GM23338 (cell line): ENCODE data around the gene PFKP. TPM values are rescaled to one million over a fixed set of nuclear protein-coding genes. Genes with fewer than 3 reads are reported as not detected.

Experiments
- ATAC-seq: fragments of 200-7000 bp; cut with Tn5 transposase; 3 replicates; pipeline ENCODE4 v1.9.1; 2020
- DNase-seq: peaks from one replicate; pipeline ENCODE4 v3.0.0-alpha.2; 2015; ENCODE audit warnings: low spot score
- H2AFZ ChIP-seq: fragments of 200-600 bp; sonication (generic); 2 replicates; pipeline ENCODE4 v1.8.0; 2016; ENCODE audit warnings: antibody characterized with exemption, mild to moderate bottlenecking, moderate library complexity
- H3F3A ChIP-seq: fragments of 200-600 bp; sonication (generic); replicated peaks from 2 replicates; pipeline ENCODE4 v1.8.0; 2017; ENCODE audit warnings: antibody characterized with exemption, mixed run types, low read depth
- H3K27ac ChIP-seq: fragments of 200-600 bp; sonication (generic); 2 replicates; pipeline ENCODE4 v1.6.1; 2016; ENCODE audit warnings: low read depth
- H3K27me3 ChIP-seq: fragments of 200-600 bp; sonication (generic); 2 replicates; pipeline ENCODE4 v1.8.0; 2016; ENCODE audit warnings: mild to moderate bottlenecking, mixed run types, moderate library complexity; ENCODE audit not compliant: insufficient read depth
- H3K36me3 ChIP-seq: fragments of 200-600 bp; sonication (generic); 2 replicates; pipeline ENCODE4 v1.8.0; 2016; ENCODE audit warnings: mild to moderate bottlenecking; ENCODE audit not compliant: insufficient read depth
- H3K4me1 ChIP-seq: fragments of 200-600 bp; sonication (generic); 2 replicates; pipeline ENCODE4 v1.8.0; 2016; ENCODE audit warnings: mild to moderate bottlenecking, moderate library complexity; ENCODE audit not compliant: insufficient read depth
- H3K4me2 ChIP-seq: fragments of 200-600 bp; sonication (generic); 2 replicates; pipeline ENCODE4 v1.7.1; 2017; ENCODE audit warnings: mixed run types
- H3K4me3 ChIP-seq: fragments of 200-600 bp; sonication (generic); 2 replicates; pipeline ENCODE4 v1.6.1; 2016; ENCODE audit warnings: mixed run types
- H3K79me2 ChIP-seq: fragments of 200-600 bp; sonication (generic); replicated peaks from 2 replicates; pipeline ENCODE4 v1.8.0; 2017; ENCODE audit warnings: mild to moderate bottlenecking; ENCODE audit not compliant: insufficient read depth
- H3K9me2 ChIP-seq: fragments of 200-600 bp; sonication (generic); 2 replicates; pipeline ENCODE4 v1.8.0; 2017; ENCODE audit not compliant: insufficient read depth
- H4K20me1 ChIP-seq: fragments of 200-600 bp; sonication (generic); replicated peaks from 2 replicates; pipeline ENCODE4 v1.8.0; 2017; ENCODE audit warnings: mild to moderate bottlenecking; ENCODE audit not compliant: insufficient read depth
- H3K27ac Mint-ChIP-seq: 2 replicates; pipeline ENCODE4 v1.8.0; 2020; ENCODE audit warnings: inconsistent platforms, mild to moderate bottlenecking, moderate library complexity, mixed read lengths
- H3K27me3 Mint-ChIP-seq: 3 replicates; pipeline ENCODE4 v1.8.0; 2022; ENCODE audit warnings: low read depth, mild to moderate bottlenecking, moderate library complexity, mixed read lengths, inconsistent platforms; ENCODE audit not compliant: insufficient read depth, poor library complexity
- H3K36me3 Mint-ChIP-seq: 3 replicates; pipeline ENCODE4 v1.8.0; 2021; ENCODE audit warnings: low read depth, mild to moderate bottlenecking, inconsistent platforms, moderate library complexity, mixed read lengths
- H3K4me1 Mint-ChIP-seq: 3 replicates; pipeline ENCODE4 v1.8.0; 2020; ENCODE audit warnings: mild to moderate bottlenecking, inconsistent platforms, mixed read lengths
- H3K4me3 Mint-ChIP-seq: 3 replicates; pipeline ENCODE4 v1.8.0; 2021; ENCODE audit warnings: moderate library complexity, mild to moderate bottlenecking, inconsistent platforms, mixed read lengths
- H3K9me3 Mint-ChIP-seq: 3 replicates; pipeline ENCODE4 v1.8.0; 2020; ENCODE audit warnings: moderate library complexity, mild to moderate bottlenecking, inconsistent platforms, mixed read lengths
- CREB1 ChIP-seq: fragments of 250-450 bp; sonication (Bioruptor Pico); IDR thresholded peaks from 2 replicates; pipeline ENCODE4 v1.5.0; 2020; ENCODE audit warnings: low read depth, mild to moderate bottlenecking, moderate library complexity
- EZH2 ChIP-seq: fragments of 200-600 bp; sonication (generic); IDR thresholded peaks from one replicate; pipeline ENCODE4 v1.8.0; 2017; ENCODE audit warnings: antibody characterized with exemption, mild to moderate bottlenecking, low read depth; ENCODE audit not compliant: unreplicated experiment
- JUNB ChIP-seq: IDR thresholded peaks from one replicate; pipeline ENCODE4 v1.6.1; 2016; ENCODE audit warnings: antibody characterized with exemption; ENCODE audit not compliant: unreplicated experiment
- POLR2AphosphoS5 ChIP-seq: IDR thresholded peaks from 2 replicates; pipeline ENCODE4 v1.6.1; 2016; ENCODE audit warnings: antibody characterized with exemption, low read depth
- STAT1 ChIP-seq: IDR thresholded peaks from one replicate; pipeline ENCODE4 v1.6.1; 2016; ENCODE audit warnings: antibody characterized with exemption; ENCODE audit not compliant: unreplicated experiment
- ZNF114 ChIP-seq: fragments of 250-450 bp; sonication (Bioruptor Pico); IDR thresholded peaks from 2 replicates; pipeline ENCODE4 v1.5.0; 2020; ENCODE audit warnings: mild to moderate bottlenecking, moderate library complexity
- ZNF331 ChIP-seq: fragments of 250-450 bp; sonication (Bioruptor Pico); IDR thresholded peaks from 2 replicates; pipeline ENCODE4 v1.5.0; 2020; ENCODE audit warnings: low read depth, mild to moderate bottlenecking, moderate library complexity
- polyA plus RNA-seq: library from polyadenylated mRNA; unstranded; fragments of >200 nt; fragmentation: Nextera tagmentation; extraction: Ambion mirVana; gene quantifications from 2 replicates; pipeline ENCODE4 v1.2.1, GENCODE V29; 2016
- total RNA-seq: library from RNA; depleted of rRNA; stranded (reverse); fragments of >200 nt; shearing (Covaris generic); gene quantifications from 2 replicates; pipeline ENCODE4 v1.2.3, GENCODE V29; 2014
- TF ChIP-seq, protein P1 (sequence below): fragments of 250-450 bp; sonication (Bioruptor Pico); IDR thresholded peaks from 2 replicates; pipeline ENCODE4 v1.5.0; 2020; ENCODE audit warnings: mild to moderate bottlenecking, moderate library complexity
- TF ChIP-seq, protein P2 (sequence below): IDR thresholded peaks from one replicate; pipeline ENCODE4 v1.6.1; 2018; ENCODE audit warnings: antibody characterized with exemption; ENCODE audit not compliant: unreplicated experiment
- TF ChIP-seq, protein P3 (sequence below), 2 experiments: fragments of 200-600 bp in 1 of 2; sonication (generic) in 1 of 2; conservative IDR thresholded peaks; 2 replicates each; pipeline versions ENCODE4 v1.5.1 to v1.6.1; 2016 to 2017; ENCODE audit warnings: antibody characterized with exemption in 2 of 2, low read depth in 2 of 2, mild to moderate bottlenecking in 2 of 2, moderate library complexity in 1 of 2

PFKP gene
- total and polyA plus RNA-seq, 2 experiments from 2014 or later = 56.3 to 120 TPM

- TF ChIP-seq, protein P1, sequence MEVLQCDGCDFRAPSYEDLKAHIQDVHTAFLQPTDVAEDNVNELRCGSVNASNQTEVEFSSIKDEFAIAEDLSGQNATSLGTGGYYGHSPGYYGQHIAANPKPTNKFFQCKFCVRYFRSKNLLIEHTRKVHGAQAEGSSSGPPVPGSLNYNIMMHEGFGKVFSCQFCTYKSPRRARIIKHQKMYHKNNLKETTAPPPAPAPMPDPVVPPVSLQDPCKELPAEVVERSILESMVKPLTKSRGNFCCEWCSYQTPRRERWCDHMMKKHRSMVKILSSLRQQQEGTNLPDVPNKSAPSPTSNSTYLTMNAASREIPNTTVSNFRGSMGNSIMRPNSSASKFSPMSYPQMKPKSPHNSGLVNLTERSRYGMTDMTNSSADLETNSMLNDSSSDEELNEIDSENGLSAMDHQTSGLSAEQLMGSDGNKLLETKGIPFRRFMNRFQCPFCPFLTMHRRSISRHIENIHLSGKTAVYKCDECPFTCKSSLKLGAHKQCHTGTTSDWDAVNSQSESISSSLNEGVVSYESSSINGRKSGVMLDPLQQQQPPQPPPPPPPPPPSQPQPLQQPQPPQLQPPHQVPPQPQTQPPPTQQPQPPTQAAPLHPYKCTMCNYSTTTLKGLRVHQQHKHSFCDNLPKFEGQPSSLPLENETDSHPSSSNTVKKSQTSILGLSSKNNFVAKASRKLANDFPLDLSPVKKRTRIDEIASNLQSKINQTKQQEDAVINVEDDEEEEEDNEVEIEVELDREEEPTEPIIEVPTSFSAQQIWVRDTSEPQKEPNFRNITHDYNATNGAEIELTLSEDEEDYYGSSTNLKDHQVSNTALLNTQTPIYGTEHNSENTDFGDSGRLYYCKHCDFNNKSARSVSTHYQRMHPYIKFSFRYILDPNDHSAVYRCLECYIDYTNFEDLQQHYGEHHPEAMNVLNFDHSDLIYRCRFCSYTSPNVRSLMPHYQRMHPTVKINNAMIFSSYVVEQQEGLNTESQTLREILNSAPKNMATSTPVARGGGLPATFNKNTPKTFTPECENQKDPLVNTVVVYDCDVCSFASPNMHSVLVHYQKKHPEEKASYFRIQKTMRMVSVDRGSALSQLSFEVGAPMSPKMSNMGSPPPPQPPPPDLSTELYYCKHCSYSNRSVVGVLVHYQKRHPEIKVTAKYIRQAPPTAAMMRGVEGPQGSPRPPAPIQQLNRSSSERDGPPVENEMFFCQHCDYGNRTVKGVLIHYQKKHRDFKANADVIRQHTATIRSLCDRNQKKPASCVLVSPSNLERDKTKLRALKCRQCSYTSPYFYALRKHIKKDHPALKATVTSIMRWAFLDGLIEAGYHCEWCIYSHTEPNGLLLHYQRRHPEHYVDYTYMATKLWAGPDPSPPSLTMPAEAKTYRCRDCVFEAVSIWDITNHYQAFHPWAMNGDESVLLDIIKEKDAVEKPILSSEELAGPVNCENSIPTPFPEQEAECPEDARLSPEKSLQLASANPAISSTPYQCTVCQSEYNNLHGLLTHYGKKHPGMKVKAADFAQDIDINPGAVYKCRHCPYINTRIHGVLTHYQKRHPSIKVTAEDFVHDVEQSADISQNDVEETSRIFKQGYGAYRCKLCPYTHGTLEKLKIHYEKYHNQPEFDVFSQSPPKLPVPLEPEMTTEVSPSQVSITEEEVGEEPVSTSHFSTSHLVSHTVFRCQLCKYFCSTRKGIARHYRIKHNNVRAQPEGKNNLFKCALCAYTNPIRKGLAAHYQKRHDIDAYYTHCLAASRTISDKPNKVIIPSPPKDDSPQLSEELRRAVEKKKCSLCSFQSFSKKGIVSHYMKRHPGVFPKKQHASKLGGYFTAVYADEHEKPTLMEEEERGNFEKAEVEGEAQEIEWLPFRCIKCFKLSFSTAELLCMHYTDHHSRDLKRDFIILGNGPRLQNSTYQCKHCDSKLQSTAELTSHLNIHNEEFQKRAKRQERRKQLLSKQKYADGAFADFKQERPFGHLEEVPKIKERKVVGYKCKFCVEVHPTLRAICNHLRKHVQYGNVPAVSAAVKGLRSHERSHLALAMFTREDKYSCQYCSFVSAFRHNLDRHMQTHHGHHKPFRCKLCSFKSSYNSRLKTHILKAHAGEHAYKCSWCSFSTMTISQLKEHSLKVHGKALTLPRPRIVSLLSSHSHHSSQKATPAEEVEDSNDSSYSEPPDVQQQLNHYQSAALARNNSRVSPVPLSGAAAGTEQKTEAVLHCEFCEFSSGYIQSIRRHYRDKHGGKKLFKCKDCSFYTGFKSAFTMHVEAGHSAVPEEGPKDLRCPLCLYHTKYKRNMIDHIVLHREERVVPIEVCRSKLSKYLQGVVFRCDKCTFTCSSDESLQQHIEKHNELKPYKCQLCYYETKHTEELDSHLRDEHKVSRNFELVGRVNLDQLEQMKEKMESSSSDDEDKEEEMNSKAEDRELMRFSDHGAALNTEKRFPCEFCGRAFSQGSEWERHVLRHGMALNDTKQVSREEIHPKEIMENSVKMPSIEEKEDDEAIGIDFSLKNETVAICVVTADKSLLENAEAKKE (CRISPR knock-in tag) = no peak
- TF ChIP-seq, protein P2, sequence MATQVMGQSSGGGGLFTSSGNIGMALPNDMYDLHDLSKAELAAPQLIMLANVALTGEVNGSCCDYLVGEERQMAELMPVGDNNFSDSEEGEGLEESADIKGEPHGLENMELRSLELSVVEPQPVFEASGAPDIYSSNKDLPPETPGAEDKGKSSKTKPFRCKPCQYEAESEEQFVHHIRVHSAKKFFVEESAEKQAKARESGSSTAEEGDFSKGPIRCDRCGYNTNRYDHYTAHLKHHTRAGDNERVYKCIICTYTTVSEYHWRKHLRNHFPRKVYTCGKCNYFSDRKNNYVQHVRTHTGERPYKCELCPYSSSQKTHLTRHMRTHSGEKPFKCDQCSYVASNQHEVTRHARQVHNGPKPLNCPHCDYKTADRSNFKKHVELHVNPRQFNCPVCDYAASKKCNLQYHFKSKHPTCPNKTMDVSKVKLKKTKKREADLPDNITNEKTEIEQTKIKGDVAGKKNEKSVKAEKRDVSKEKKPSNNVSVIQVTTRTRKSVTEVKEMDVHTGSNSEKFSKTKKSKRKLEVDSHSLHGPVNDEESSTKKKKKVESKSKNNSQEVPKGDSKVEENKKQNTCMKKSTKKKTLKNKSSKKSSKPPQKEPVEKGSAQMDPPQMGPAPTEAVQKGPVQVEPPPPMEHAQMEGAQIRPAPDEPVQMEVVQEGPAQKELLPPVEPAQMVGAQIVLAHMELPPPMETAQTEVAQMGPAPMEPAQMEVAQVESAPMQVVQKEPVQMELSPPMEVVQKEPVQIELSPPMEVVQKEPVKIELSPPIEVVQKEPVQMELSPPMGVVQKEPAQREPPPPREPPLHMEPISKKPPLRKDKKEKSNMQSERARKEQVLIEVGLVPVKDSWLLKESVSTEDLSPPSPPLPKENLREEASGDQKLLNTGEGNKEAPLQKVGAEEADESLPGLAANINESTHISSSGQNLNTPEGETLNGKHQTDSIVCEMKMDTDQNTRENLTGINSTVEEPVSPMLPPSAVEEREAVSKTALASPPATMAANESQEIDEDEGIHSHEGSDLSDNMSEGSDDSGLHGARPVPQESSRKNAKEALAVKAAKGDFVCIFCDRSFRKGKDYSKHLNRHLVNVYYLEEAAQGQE = no peak
- TF ChIP-seq ZNF331 (CRISPR knock-in tag) (no peak), STAT1 (no peak), JUNB (no peak)
These were observed 7.4 kb upstream of the PFKP start (continued) for GRCh38 chr10:3059974-3060373.

- H3K27me3 ChIP-seq = peaks cover 7% of the 10 kb centered on the region
- H3K27ac ChIP-seq = no peak overlapping the region
- DNase-seq (no peak), ATAC-seq (peak; percentile 44)
- H4K20me1 ChIP-seq = no peaks in the 10 kb centered on the region
- Mint-ChIP-seq H3K4me1 (peaks cover 8% of the 10 kb centered on the region; the same call in 1 of the 3 replicates), H3K36me3 (no peaks in the 10 kb centered on the region; the same call in 2 of the 3 replicates), H3K27me3 (peaks cover 7% of the 10 kb centered on the region), H3K4me3 (no peak overlapping the region), H3K27ac (no peak overlapping the region), H3K9me3 (no peaks in the 10 kb centered on the region)
- H3K4me3 ChIP-seq = no peak overlapping the region
- H3K79me2 ChIP-seq = no peaks in the 10 kb centered on the region
- H3K4me2 ChIP-seq = no peak overlapping the region
- H3K9me2 ChIP-seq = no peaks in the 10 kb centered on the region
- H2AFZ ChIP-seq = no peak overlapping the region
- no peaks in the 10 kb centered on the region for H3F3A ChIP-seq
- no peaks in the 10 kb centered on the region for H3K36me3 ChIP-seq
- H3K4me1 ChIP-seq = 0 out of 2 replicates have a peak, but pooled peaks cover 2% of the 10 kb centered on the region
- no peak for TF ChIP-seq ZNF331 (CRISPR knock-in tag)
- TF ChIP-seq EZH2 = no peak
- TF ChIP-seq ZNF114 = no peak
- TF ChIP-seq CREB1 (CRISPR knock-in tag) = no peak
- TF ChIP-seq STAT1 = no peak
- TF ChIP-seq POLR2AphosphoS5 = no peak
- TF ChIP-seq, protein P2 = no peak
- TF ChIP-seq, protein P3, sequence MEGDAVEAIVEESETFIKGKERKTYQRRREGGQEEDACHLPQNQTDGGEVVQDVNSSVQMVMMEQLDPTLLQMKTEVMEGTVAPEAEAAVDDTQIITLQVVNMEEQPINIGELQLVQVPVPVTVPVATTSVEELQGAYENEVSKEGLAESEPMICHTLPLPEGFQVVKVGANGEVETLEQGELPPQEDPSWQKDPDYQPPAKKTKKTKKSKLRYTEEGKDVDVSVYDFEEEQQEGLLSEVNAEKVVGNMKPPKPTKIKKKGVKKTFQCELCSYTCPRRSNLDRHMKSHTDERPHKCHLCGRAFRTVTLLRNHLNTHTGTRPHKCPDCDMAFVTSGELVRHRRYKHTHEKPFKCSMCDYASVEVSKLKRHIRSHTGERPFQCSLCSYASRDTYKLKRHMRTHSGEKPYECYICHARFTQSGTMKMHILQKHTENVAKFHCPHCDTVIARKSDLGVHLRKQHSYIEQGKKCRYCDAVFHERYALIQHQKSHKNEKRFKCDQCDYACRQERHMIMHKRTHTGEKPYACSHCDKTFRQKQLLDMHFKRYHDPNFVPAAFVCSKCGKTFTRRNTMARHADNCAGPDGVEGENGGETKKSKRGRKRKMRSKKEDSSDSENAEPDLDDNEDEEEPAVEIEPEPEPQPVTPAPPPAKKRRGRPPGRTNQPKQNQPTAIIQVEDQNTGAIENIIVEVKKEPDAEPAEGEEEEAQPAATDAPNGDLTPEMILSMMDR (conservative IDR thresholded peaks at IDR 0.05; ENCODE audit: low read depth in 2 of 2) = no peak
These were observed 6.9 kb upstream of the PFKP start for GRCh38 chr10:3060481-3060889.
